Adrenal gland (tissue), 5 donors: Measurements from ENCODE around the gene DMD.

Experiments used
- CTCF ChIP-seq, 6 experiments: fragments of 450-650 bp in 4 of 6; fragments of 200-600 bp in 2 of 6; sonication (generic) in 1 of 6; IDR thresholded peaks; 1 replicate in 5 of 6; 2 replicates in 1 of 6; pipeline versions ENCODE4 v1.5.1 to v1.8.0; 2016 to 2021; ENCODE audit warnings: antibody characterized with exemption in 6 of 6, mild to moderate bottlenecking in 2 of 6, moderate library complexity in 1 of 6
- POLR2A ChIP-seq, 2 donors: fragments of 450-650 bp; IDR thresholded peaks; one replicate each; pipeline ENCODE4 v1.6.1; 2017; ENCODE audit warnings: antibody characterized with exemption in 2 of 2, mild to moderate bottlenecking in 2 of 2, moderate library complexity in 1 of 2
- donor health status: DM: no; HTN: no; CAD: no.

GRCh38 chrX:31523884-31524536 lies 1687.3 kb downstream of the DMD start:
- no peak for TF ChIP-seq POLR2A (IDR thresholded peaks at IDR 0.05)
- TF ChIP-seq CTCF (IDR thresholded peaks at IDR 0.05): no peak
